Measurements from ENCODE around the gene RTL1. TPM values are rescaled to one million over a fixed set of nuclear protein-coding genes. Genes with fewer than 3 reads are reported as not detected.

Gene RTL1
- total and polyA plus RNA-seq, 7 experiments from 2014 or later: not detected

- intact Hi-C loops (cut with micrococcal nuclease): no loop called here
- no peak for DNase-seq
- peaks cover 0 to 18% (median 0%) of the 10 kb centered on the region in 5 donors for H3K27me3 Mint-ChIP-seq
- CTCF ChIA-PET: no interaction called here
- no peak overlapping the region for H3K27ac ChIP-seq (ENCODE audit: low read depth, low read length)
- H3K27me3 ChIP-seq (ENCODE audit: control insufficient read depth in 2 of 2, insufficient read depth in 2 of 2, low read length in 2 of 2): no peaks in the 10 kb centered on the region
- POLR2A ChIA-PET: no interaction called here
- no peak overlapping the region for H3K4me3 ChIP-seq (ENCODE audit: low read length)
- no peaks in the 10 kb centered on the region for H3K4me1 ChIP-seq (ENCODE audit: control insufficient read depth in 2 of 2, insufficient read depth in 2 of 2, low read length in 2 of 2)
- H3K27ac Mint-ChIP-seq: no peak overlapping the region
- H3K4me3 Mint-ChIP-seq: no peak overlapping the region
- H3K4me1 Mint-ChIP-seq: no peaks in the 10 kb centered on the region
- no peaks in the 10 kb centered on the region for H3K36me3 ChIP-seq (ENCODE audit: control insufficient read depth in 2 of 3, insufficient read depth in 3 of 3, low read length in 3 of 3)
- H3K9me3 Mint-ChIP-seq: peaks cover 0 to 5% (median 2%) of the 10 kb centered on the region in 11 donors
- H3K9me3 ChIP-seq (ENCODE audit: control insufficient read depth in 2 of 3, low read length in 3 of 3): no peaks in the 10 kb centered on the region
- no peak for ATAC-seq
- H3K36me3 Mint-ChIP-seq: no peaks in the 10 kb centered on the region
Measured at GRCh38 chr14:100878271-100879146, 25.0 kb downstream of the RTL1 start.

DNA sequence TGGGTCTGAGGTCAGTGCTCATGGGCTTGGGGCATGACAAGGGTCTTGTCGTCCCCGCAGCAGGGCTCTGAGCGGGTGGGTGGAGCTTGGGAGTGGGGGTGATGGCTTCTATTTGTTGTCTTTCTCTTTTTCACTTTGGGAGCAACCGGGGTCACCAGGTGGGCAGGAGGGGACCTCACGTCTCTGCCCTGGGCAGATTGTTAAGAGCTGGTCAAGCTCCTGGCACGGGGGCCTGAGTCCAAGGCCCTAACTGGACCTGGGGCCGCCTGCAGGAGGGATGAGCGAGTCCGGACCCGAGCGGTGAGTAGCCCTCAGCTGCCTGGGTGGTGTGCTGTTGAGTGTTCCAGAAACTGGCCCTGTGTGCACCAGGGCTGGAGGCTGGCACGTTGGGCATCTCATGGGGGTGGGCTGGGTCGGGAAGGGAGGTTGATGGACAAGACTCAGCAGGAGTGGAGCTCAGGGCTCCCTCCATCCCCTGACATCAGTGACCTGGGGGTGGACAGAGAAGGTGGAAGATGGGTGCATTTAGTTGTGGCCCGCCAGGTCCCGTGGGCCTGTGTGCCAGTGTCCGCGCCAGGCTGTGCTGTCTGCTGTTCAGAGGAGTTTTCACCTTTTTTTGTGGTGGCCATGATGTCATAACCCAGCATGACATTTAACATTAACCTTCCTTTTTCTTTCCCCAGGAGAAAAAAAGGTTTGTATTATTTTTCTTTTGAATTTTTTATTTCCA, 27.5 kb downstream of the RTL1 start:
- no peak for ATAC-seq
- DNase-seq: no peak
- no peak overlapping the region for H3K27ac Mint-ChIP-seq

GRCh38 chr14:100875126-100875525, 28.4 kb downstream of the RTL1 start:
- peaks cover 0 to 18% (median 0%) of the 10 kb centered on the region in 5 donors for H3K27me3 Mint-ChIP-seq
- H3K27ac Mint-ChIP-seq: no peak overlapping the region
- no peaks in the 10 kb centered on the region for H3K4me1 ChIP-seq (ENCODE audit: control insufficient read depth in 2 of 2, insufficient read depth in 2 of 2, low read length in 2 of 2)
- intact Hi-C loops (cut with micrococcal nuclease): no loop called here
- ATAC-seq (no peak), DNase-seq (no peak)
- H3K36me3 Mint-ChIP-seq: no peaks in the 10 kb centered on the region
- ChIA-PET POLR2A (no interaction called here), CTCF (no interaction called here)
- peaks cover 0 to 6% (median 0%) of the 10 kb centered on the region in 7 donors for H3K4me1 Mint-ChIP-seq
- H3K9me3 Mint-ChIP-seq: peaks cover 0 to 6% (median 0%) of the 10 kb centered on the region in 11 donors
- no peak overlapping the region for H3K4me3 ChIP-seq (ENCODE audit: low read length)
- H3K9me3 ChIP-seq (ENCODE audit: control insufficient read depth in 2 of 3, low read length in 3 of 3): no peaks in the 10 kb centered on the region
- no peak overlapping the region for H3K27ac ChIP-seq (ENCODE audit: low read depth, low read length)
- no peak overlapping the region for H3K4me3 Mint-ChIP-seq
- H3K36me3 ChIP-seq (ENCODE audit: control insufficient read depth in 2 of 3, insufficient read depth in 3 of 3, low read length in 3 of 3): no peaks in the 10 kb centered on the region
- no peaks in the 10 kb centered on the region for H3K27me3 ChIP-seq (ENCODE audit: control insufficient read depth in 2 of 2, insufficient read depth in 2 of 2, low read length in 2 of 2)

More for the DNA sequence above, 27.5 kb downstream of the RTL1 start:
- Mint-ChIP-seq H3K4me3 (no peak overlapping the region), H3K36me3 (no peaks in the 10 kb centered on the region), H3K4me1 (peaks cover 0 to 6% (median 0%) of the 10 kb centered on the region in 7 donors), H3K27me3 (peaks cover 0 to 18% (median 0%) of the 10 kb centered on the region in 5 donors), H3K9me3 (peaks cover 0 to 6% (median 0%) of the 10 kb centered on the region in 11 donors)
- H3K27me3 ChIP-seq (ENCODE audit: control insufficient read depth in 2 of 2, insufficient read depth in 2 of 2, low read length in 2 of 2): no peaks in the 10 kb centered on the region
- H3K36me3 ChIP-seq (ENCODE audit: control insufficient read depth in 2 of 3, insufficient read depth in 3 of 3, low read length in 3 of 3): no peaks in the 10 kb centered on the region
- intact Hi-C loops (cut with micrococcal nuclease): no loop called here
- ChIA-PET CTCF (interaction anchor here (0.7 kb wide), 1 partner anchor 176 kb away, joined by 3 read pairs; no protein-coding TSS in a partner anchor), POLR2A (no interaction called here)
- H3K4me3 ChIP-seq (ENCODE audit: low read length): no peak overlapping the region
- no peak overlapping the region for H3K27ac ChIP-seq (ENCODE audit: low read depth, low read length)
- H3K9me3 ChIP-seq (ENCODE audit: control insufficient read depth in 2 of 3, low read length in 3 of 3): no peaks in the 10 kb centered on the region
- H3K4me1 ChIP-seq (ENCODE audit: control insufficient read depth in 2 of 2, insufficient read depth in 2 of 2, low read length in 2 of 2): no peaks in the 10 kb centered on the region

DNA sequence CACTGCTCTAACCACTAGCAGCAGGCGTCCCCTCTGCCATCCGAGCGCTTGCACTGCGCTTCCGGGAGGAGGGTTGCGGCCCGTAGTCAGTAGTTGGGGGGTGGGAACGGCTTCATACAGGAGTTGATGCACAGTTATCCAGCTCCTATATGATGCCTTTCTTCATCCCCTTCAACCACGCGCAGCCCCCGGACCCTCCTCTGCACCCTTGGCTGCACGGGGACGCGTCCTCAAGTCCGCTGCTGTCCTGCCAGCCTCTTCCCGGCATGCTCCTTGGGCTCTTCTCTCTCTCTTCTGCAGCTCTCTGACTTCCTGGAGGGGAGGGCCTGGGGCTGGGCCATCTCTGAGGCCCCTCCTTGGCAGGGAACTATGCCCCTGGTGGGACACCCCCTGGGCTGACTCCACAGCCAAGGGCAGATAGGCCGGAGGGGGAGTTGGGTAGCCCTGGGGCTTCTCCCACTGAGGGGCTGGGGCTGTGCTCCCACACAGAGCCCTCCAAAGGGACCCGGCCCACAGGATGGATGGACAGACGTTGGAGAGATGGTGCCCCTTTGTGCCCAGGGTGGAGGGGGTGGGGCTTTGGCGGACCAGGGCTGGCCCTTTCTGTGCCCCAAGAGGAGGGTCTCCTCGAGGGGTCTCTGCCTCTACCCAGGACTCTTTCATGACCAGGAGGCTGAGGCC, 29.0 kb downstream of the RTL1 start:
- Mint-ChIP-seq H3K27ac (no peak overlapping the region), H3K4me1 (peaks cover 0 to 6% (median 0%) of the 10 kb centered on the region in 7 donors), H3K9me3 (peaks cover 0 to 6% (median 0%) of the 10 kb centered on the region in 11 donors), H3K36me3 (no peaks in the 10 kb centered on the region), H3K27me3 (peaks cover 0 to 18% (median 0%) of the 10 kb centered on the region in 5 donors), H3K4me3 (no peak overlapping the region)
- H3K27ac ChIP-seq (ENCODE audit: low read depth, low read length): no peak overlapping the region
- ChIA-PET POLR2A (no interaction called here), CTCF (no interaction called here)
- ATAC-seq (no peak), DNase-seq (no peak)
- intact Hi-C loops (cut with micrococcal nuclease): no loop called here
- no peaks in the 10 kb centered on the region for H3K27me3 ChIP-seq (ENCODE audit: control insufficient read depth in 2 of 2, insufficient read depth in 2 of 2, low read length in 2 of 2)
- no peaks in the 10 kb centered on the region for H3K36me3 ChIP-seq (ENCODE audit: control insufficient read depth in 2 of 3, insufficient read depth in 3 of 3, low read length in 3 of 3)
- H3K9me3 ChIP-seq (ENCODE audit: control insufficient read depth in 2 of 3, low read length in 3 of 3): no peaks in the 10 kb centered on the region
- no peak overlapping the region for H3K4me3 ChIP-seq (ENCODE audit: low read length)
- no peaks in the 10 kb centered on the region for H3K4me1 ChIP-seq (ENCODE audit: control insufficient read depth in 2 of 2, insufficient read depth in 2 of 2, low read length in 2 of 2)

DNA sequence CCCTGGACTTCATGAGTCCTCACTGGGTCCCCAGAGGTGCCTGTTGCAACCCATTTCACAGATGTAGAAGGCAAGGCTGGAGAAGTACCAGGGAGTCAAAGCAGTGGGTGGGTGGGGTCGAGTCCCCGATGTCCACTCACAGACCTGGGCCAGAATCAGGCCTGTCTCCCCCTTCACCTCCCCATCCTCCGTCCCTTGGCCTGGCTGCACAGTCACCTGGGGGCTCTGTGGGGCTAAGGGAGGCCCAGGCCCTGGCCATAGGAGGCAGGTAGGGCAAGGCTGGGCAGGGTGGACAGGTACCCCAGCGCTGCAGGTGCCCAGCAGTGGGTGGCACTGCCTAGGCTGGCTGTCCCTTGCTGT, 29.5 kb downstream of the RTL1 start:
- no peak overlapping the region for H3K4me3 ChIP-seq (ENCODE audit: low read length)
- CTCF ChIA-PET: no interaction called here
- Mint-ChIP-seq H3K4me1 (peaks cover 0 to 6% (median 0%) of the 10 kb centered on the region in 7 donors), H3K27ac (no peak overlapping the region), H3K36me3 (no peaks in the 10 kb centered on the region), H3K9me3 (peaks cover 0 to 6% (median 0%) of the 10 kb centered on the region in 11 donors), H3K4me3 (no peak overlapping the region), H3K27me3 (peaks cover 0 to 18% (median 0%) of the 10 kb centered on the region in 5 donors)
- no peak overlapping the region for H3K27ac ChIP-seq (ENCODE audit: low read depth, low read length)
- intact Hi-C loops (cut with micrococcal nuclease): no loop called here
- no peaks in the 10 kb centered on the region for H3K4me1 ChIP-seq (ENCODE audit: control insufficient read depth in 2 of 2, insufficient read depth in 2 of 2, low read length in 2 of 2)
- no peak for ATAC-seq
- no peak for DNase-seq
- no peaks in the 10 kb centered on the region for H3K27me3 ChIP-seq (ENCODE audit: control insufficient read depth in 2 of 2, insufficient read depth in 2 of 2, low read length in 2 of 2)
- POLR2A ChIA-PET: no interaction called here
- no peaks in the 10 kb centered on the region for H3K36me3 ChIP-seq (ENCODE audit: control insufficient read depth in 2 of 3, insufficient read depth in 3 of 3, low read length in 3 of 3)
- H3K9me3 ChIP-seq (ENCODE audit: control insufficient read depth in 2 of 3, low read length in 3 of 3): no peaks in the 10 kb centered on the region

- intact Hi-C loops (cut with micrococcal nuclease): no loop called here
- Histone ChIP-seq H3K36me3 (ENCODE audit: control insufficient read depth in 2 of 3, insufficient read depth in 3 of 3, low read length in 3 of 3) (no peaks in the 10 kb centered on the region), H3K9me3 (ENCODE audit: control insufficient read depth in 2 of 3, low read length in 3 of 3) (no peaks in the 10 kb centered on the region), H3K4me1 (ENCODE audit: control insufficient read depth in 2 of 2, insufficient read depth in 2 of 2, low read length in 2 of 2) (no peaks in the 10 kb centered on the region), H3K4me3 (ENCODE audit: low read length) (no peak overlapping the region), H3K27ac (ENCODE audit: low read depth, low read length) (no peak overlapping the region), H3K27me3 (ENCODE audit: control insufficient read depth in 2 of 2, insufficient read depth in 2 of 2, low read length in 2 of 2) (no peaks in the 10 kb centered on the region)
- no peak overlapping the region for H3K4me3 Mint-ChIP-seq
- CTCF ChIA-PET: no interaction called here
- DNase-seq (no peak), ATAC-seq (no peak)
- POLR2A ChIA-PET: no interaction called here
- no peaks in the 10 kb centered on the region for H3K36me3 Mint-ChIP-seq
- H3K9me3 Mint-ChIP-seq: peaks cover 0 to 6% (median 0%) of the 10 kb centered on the region in 11 donors
- H3K27me3 Mint-ChIP-seq: peaks cover 0 to 13% (median 0%) of the 10 kb centered on the region in 5 donors
- no peak overlapping the region for H3K27ac Mint-ChIP-seq
- H3K4me1 Mint-ChIP-seq: peaks cover 0 to 6% (median 0%) of the 10 kb centered on the region in 7 donors
Measured at GRCh38 chr14:100873096-100873482, 30.4 kb downstream of the RTL1 start.
